ENCODE measurements around the gene MXRA8. TPM values are rescaled to one million over a fixed set of nuclear protein-coding genes. Genes with fewer than 3 reads are reported as not detected.

Gene MXRA8
- total RNA-seq, 1 donor from 2014 or later: 78.1 TPM

DNA sequence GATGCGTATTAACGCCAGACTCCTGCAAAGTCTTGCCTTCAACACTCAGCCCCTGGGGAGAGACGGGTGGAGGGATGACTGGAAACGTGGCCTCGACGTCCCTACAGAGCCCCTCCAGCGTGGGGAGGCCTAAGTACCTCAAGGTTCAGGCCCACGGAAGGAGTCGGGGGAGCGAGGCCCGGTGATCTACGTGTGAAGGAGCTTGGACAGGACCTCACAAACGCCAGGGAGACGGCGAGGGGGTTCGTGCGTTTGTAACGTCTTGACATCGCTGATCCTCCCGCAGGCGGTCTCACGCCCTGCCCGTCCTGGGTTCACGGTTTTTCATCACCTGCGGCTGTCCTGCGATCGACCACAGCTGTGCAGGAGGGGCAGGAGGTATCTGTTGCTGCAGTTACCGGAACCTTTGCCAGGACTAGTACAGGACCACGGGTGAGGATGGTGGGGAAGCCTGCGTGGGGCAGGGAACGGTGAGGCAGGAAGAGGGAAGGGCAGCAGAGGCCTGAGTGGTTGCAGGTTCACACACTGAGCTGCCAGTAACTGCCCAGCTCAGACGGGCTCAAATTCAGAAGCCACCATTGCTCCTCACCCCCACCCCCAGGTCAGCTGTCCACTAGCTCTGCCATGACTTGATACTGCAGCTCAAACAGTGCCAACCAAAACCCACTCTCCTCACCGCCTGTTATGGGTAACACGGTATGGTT is 41.7 kb upstream of the MXRA8 start:
- peaks cover 23% of the 10 kb centered on the region for H3K36me3 Mint-ChIP-seq
- TF ChIP-seq, protein P1, sequence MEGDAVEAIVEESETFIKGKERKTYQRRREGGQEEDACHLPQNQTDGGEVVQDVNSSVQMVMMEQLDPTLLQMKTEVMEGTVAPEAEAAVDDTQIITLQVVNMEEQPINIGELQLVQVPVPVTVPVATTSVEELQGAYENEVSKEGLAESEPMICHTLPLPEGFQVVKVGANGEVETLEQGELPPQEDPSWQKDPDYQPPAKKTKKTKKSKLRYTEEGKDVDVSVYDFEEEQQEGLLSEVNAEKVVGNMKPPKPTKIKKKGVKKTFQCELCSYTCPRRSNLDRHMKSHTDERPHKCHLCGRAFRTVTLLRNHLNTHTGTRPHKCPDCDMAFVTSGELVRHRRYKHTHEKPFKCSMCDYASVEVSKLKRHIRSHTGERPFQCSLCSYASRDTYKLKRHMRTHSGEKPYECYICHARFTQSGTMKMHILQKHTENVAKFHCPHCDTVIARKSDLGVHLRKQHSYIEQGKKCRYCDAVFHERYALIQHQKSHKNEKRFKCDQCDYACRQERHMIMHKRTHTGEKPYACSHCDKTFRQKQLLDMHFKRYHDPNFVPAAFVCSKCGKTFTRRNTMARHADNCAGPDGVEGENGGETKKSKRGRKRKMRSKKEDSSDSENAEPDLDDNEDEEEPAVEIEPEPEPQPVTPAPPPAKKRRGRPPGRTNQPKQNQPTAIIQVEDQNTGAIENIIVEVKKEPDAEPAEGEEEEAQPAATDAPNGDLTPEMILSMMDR (conservative IDR thresholded peaks at IDR 0.05): no peak
- H3K27ac Mint-ChIP-seq: peak overlapping the region; percentile 72
- no peaks in the 10 kb centered on the region for H3K9me3 Mint-ChIP-seq
- H3K4me1 Mint-ChIP-seq (ENCODE audit: unreplicated experiment): peaks cover 16% of the 10 kb centered on the region
- no peaks in the 10 kb centered on the region for H3K27me3 Mint-ChIP-seq
- peak overlapping the region; percentile 89 for H3K4me3 Mint-ChIP-seq
- no peak for DNase-seq (ENCODE audit: extremely low spot score, unreplicated experiment)

DNA sequence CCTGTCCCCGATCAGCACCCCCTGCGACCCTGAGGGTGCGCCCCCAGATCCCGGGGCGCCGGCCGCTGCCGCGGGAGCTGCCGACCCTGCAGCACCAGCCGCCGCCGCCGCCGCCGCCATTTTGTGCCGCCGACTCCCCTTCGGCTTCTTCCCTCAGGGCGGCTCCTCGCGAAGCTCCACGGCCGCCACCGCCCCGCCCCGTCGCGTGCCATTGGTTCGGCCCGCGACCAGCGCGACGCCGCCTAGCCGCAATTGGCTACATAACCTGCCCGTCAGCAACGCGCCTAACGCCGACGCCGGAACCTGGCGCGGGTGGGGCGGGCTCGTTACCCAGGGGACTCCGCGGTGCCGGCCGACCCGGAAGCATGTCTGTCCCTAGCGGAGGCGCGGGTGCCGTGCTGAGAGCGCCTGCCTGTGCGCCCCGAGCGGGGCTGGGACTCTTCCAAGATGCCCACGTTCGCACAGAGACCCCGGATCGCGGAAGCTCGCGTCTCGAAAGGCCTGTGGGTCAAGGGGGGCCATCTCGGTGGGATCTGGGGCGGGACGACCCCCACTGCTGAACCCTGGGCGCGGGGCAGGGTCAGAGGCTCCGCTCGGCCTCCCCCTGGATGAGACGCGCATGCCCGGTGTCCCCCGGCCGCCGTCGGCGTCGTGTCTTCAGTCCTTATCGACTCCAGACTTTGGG is 41.0 kb upstream of the MXRA8 start, which contains the start of gene CCNL2:
Gene CCNL2 (minus strand): TSS at position 149 of the 685 bp plus-strand sequence. CDS start 29 bp downstream, at position 120.
- Mint-ChIP-seq H3K9me3 (no peaks in the 10 kb centered on the region), H3K36me3 (peaks cover 25% of the 10 kb centered on the region), H3K4me3 (peak within 1 kb of the TSS; percentile 95), H3K4me1 (ENCODE audit: unreplicated experiment) (peaks cover 16% of the 10 kb centered on the region), H3K27me3 (no peaks in the 10 kb centered on the region), H3K27ac (peak within 1 kb of the TSS; percentile 95)
- TF ChIP-seq, protein P1 (conservative IDR thresholded peaks at IDR 0.05): peak; percentile 80
- peak; percentile 100 for DNase-seq (ENCODE audit: extremely low spot score, unreplicated experiment)

DNA sequence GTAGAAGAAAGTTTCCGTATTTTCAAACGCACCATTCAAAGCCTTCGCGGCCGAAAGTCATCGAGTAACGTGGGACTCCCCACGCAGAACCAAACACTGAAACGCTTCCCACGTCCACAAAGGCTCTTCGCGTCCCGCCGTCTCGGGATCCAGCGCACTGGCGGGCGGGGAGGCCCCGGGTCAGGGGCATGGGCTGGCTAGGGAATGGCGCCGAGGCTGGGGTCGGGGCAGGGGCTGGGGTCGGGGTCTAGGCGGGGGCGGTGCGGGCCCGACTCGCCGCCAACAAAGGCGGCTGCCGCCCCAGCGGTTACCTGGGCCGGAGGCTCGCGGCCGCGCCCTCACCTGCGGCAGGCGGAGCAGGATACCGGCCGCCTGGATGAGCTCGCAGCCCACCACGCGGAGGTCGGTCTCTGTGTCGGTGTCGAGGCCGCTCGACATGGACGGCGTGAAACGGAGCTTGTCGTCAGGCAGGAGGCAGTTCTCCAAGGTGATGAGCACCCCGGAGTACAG is 40.4 kb upstream of the MXRA8 start:
- no peak for DNase-seq (ENCODE audit: extremely low spot score, unreplicated experiment)
- TF ChIP-seq, protein P1 (conservative IDR thresholded peaks at IDR 0.05): no peak
- H3K36me3 Mint-ChIP-seq: peaks cover 24% of the 10 kb centered on the region
- H3K27me3 Mint-ChIP-seq: no peaks in the 10 kb centered on the region
- H3K9me3 Mint-ChIP-seq: no peaks in the 10 kb centered on the region
- peaks cover 14% of the 10 kb centered on the region for H3K4me1 Mint-ChIP-seq (ENCODE audit: unreplicated experiment)
- peak overlapping the region; percentile 95 for H3K4me3 Mint-ChIP-seq
- H3K27ac Mint-ChIP-seq: peak overlapping the region; percentile 95

DNA sequence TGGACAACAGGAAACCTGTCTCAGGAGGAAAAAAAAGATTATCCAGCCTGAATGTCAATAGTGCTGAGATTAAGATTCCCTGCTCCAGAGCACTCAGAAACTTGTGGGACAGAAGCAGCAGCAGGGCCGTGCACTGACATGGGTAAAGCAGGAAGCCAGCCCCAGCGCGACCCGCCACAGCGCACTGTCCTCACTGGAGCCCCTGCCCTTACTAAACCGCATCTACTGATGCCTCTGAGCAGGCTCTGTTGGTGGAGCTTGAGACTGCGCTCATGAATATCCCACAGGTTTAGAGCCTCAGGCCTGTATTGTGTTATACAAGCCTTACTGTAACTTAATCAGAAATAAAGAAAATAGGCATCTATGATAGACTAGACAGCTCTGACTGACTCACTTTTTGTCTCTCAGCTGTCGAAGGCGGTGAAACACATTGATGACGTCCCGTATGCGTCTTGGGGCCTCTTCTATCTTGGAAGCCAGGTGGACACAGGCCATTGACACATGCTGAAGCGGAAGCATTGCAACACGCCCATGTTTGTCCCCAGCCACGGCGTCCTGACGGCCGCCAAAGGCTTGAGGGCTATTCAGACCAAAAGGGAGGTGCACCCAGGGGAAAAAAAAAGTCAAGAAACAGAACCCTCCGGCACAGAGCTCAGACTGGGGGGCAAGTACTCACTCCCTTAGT is 39.6 kb upstream of the MXRA8 start:
- no peak for DNase-seq (ENCODE audit: extremely low spot score, unreplicated experiment)
- peak overlapping the region; percentile 95 for H3K4me3 Mint-ChIP-seq
- H3K27me3 Mint-ChIP-seq: no peaks in the 10 kb centered on the region
- TF ChIP-seq, protein P1 (conservative IDR thresholded peaks at IDR 0.05): no peak
- H3K4me1 Mint-ChIP-seq (ENCODE audit: unreplicated experiment): peaks cover 10% of the 10 kb centered on the region
- peak overlapping the region; percentile 95 for H3K27ac Mint-ChIP-seq
- no peaks in the 10 kb centered on the region for H3K9me3 Mint-ChIP-seq
- H3K36me3 Mint-ChIP-seq: peaks cover 18% of the 10 kb centered on the region

DNA sequence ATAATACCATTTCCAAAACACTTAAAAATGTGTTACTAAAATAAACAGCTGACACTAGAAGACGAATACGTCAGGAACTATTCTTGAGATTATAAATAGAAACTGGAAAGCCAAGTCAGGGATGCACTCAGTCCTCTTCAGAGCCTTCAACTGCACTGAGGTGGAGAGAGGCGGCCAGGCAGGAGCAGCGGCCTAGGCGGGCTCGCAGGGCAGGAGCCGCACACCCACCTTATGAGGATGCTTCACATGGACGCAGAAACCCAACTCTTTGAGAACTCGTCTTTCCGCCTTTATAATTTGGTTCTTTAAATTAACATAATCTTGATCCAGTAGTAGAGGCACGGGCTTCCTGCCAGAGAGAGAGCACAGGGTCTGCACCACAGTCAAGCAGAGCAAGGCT is 36.8 kb upstream of the MXRA8 start:
- no peak for DNase-seq (ENCODE audit: extremely low spot score, unreplicated experiment)
- Mint-ChIP-seq H3K4me3 (peak overlapping the region; percentile 24), H3K27ac (peak overlapping the region; percentile 7), H3K4me1 (ENCODE audit: unreplicated experiment) (peaks cover 4% of the 10 kb centered on the region), H3K9me3 (no peaks in the 10 kb centered on the region), H3K27me3 (no peaks in the 10 kb centered on the region), H3K36me3 (peaks cover 33% of the 10 kb centered on the region)
- TF ChIP-seq, protein P1 (conservative IDR thresholded peaks at IDR 0.05): no peak

Measured in type B pancreatic cell (in vitro differentiated cells).